Measurements from ENCODE around the gene ST7L. TPM values are rescaled to one million over a fixed set of nuclear protein-coding genes. Genes with fewer than 3 reads are reported as not detected.

The ST7L gene
- total and polyA plus RNA-seq, 9 of the 15 experiments (the other 6 are each of a cell fraction or from before 2014, with no cell fraction given): 9.0 to 32.5 (median 26.6) TPM

GRCh38 chr1:112575154-112575804 lies 43.7 kb downstream of the ST7L start (continued):
- TF ChIP-seq ZBTB40 (IDR thresholded peaks at IDR 0.05): no peak
- no peak for TF ChIP-seq ZBTB40 (CRISPR knock-in tag; IDR thresholded peaks at IDR 0.05)
- TF ChIP-seq MGA (IDR thresholded peaks at IDR 0.05): no peak
- TF ChIP-seq ARID3B (CRISPR knock-in tag; IDR thresholded peaks at IDR 0.05; ENCODE audit: borderline replicate concordance): no peak

Measured in K562 (cell line).